GM10266 (cell line): ENCODE data around the gene CFAP73.

Experiments used
- DNase-seq: peaks from one replicate; pipeline ENCODE4 v3.0.0; 2012; ENCODE audit errors: extremely low spot score
- CTCF ChIP-seq: IDR thresholded peaks from 2 replicates; pipeline ENCODE4 v1.5.1; 2012; ENCODE audit warnings: mild to moderate bottlenecking, low read depth; ENCODE audit not compliant: control insufficient read depth, insufficient read depth; ENCODE audit errors: missing control alignments

The CFAP73 gene

GRCh38 chr12:113105606-113106271 is 43.8 kb upstream of the CFAP73 start:
- no peak for DNase-seq
- no peak for TF ChIP-seq CTCF

GRCh38 chr12:113106361-113106760 is 43.2 kb upstream of the CFAP73 start:
- TF ChIP-seq CTCF, result no peak
- no peak for DNase-seq

GRCh38 chr12:113108308-113108707 is 41.2 kb upstream of the CFAP73 start:
- DNase-seq, result no peak
- TF ChIP-seq CTCF, result no peak

DNA sequence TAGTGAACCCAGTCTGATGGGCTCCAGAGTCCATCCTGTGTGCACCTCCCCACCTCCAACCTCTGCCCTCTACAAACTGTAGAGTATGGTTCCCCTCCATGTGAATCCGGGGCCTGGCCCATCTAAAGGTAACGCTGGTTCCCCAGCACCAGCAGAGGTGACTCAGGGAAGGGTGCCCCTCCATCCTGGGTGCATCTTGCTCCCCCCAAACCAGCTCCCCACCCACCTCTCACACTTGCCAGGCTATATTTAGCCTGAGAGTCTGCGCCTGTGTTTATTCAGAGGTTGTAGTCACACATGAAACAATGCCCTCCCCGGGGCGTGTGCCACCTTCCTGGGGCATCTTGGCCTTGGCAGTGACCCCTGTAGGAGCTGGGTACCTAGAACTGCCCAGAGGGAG is 40.2 kb upstream of the CFAP73 start:
- no peak for TF ChIP-seq CTCF
- DNase-seq, result no peak

GRCh38 chr12:113109872-113110599 is 39.5 kb upstream of the CFAP73 start:
- no peak for DNase-seq
- TF ChIP-seq CTCF, result no peak

GRCh38 chr12:113111247-113111646 is 38.3 kb upstream of the CFAP73 start:
- no peak for DNase-seq
- no peak for TF ChIP-seq CTCF
